Uterus (tissue), 4 donors: ENCODE measurements around the gene KCTD3. TPM values are rescaled to one million over a fixed set of nuclear protein-coding genes. Genes with fewer than 3 reads are reported as not detected.

ENCODE experiments used
- DNase-seq, 2 donors: peaks; one replicate each; pipeline ENCODE4 v3.0.0-alpha.2; 2019 to 2020
- H3K27ac ChIP-seq, 2 donors: fragments of 200-600 bp; sonication (generic); 1 replicate in 1 of 2; 2 replicates in 1 of 2; pipeline ENCODE4 v1.5.1; 2016 to 2018
- H3K27me3 ChIP-seq, 2 donors: fragments of 200-600 bp; sonication (generic); one replicate each; pipeline ENCODE4 v1.5.1; 2018 to 2019; ENCODE audit warnings: control low read depth in 1 of 2
- H3K36me3 ChIP-seq, 2 donors: fragments of 200-600 bp; sonication (generic); one replicate each; pipeline ENCODE4 v1.5.1; 2019; ENCODE audit warnings: control low read depth in 1 of 2
- H3K4me1 ChIP-seq, 2 donors: fragments of 200-600 bp; sonication (generic); one replicate each; pipeline ENCODE4 v1.5.1; 2018 to 2019; ENCODE audit warnings: control low read depth in 1 of 2
- H3K4me3 ChIP-seq, 2 donors: fragments of 200-600 bp; sonication (generic); 1 replicate in 1 of 2; 2 replicates in 1 of 2; pipeline ENCODE4 v1.5.1; 2018 to 2019; ENCODE audit warnings: mild to moderate bottlenecking in 1 of 2
- H3K9me3 ChIP-seq, 2 donors: fragments of 200-600 bp; sonication (generic); one replicate each; pipeline ENCODE4 v1.5.1; 2019; ENCODE audit warnings: control low read depth in 1 of 2
- POLR2A ChIP-seq, 2 donors: fragments of 450-650 bp; IDR thresholded peaks; one replicate each; pipeline ENCODE4 v1.6.1; 2016; ENCODE audit warnings: antibody characterized with exemption in 2 of 2, mild to moderate bottlenecking in 1 of 2, moderate library complexity in 1 of 2
- intact Hi-C: fragments of 100-400 bp; cut with DNase I; formaldehyde crosslinking; loops from one replicate; pipeline ENCODE4 v1.15.1; 2023; ENCODE audit warnings: low total_unique reads
- total RNA-seq, 4 donors: library from RNA; depleted of rRNA in 3 of 4; stranded (reverse); fragments of >200 nt in 3 of 4; gene quantifications; one replicate each; pipeline versions ENCODE4 v1.1.0 to v1.2.4, GENCODE V29; 2014 to 2023
- TF ChIP-seq, protein P1 (sequence below), 4 experiments: fragments of 200-600 bp in 2 of 4; fragments of 450-650 bp in 2 of 4; sonication (generic) in 2 of 4; IDR thresholded peaks; one replicate each; pipeline ENCODE4 v1.5.1; 2016 to 2019; ENCODE audit warnings: antibody characterized with exemption in 4 of 4, mild to moderate bottlenecking in 2 of 4, moderate library complexity in 1 of 4
- donor health status: DM: yes; HTN: yes; CAD: no.

The KCTD3 gene
- total RNA-seq, 4 donors from 2014 or later, result 43.2 to 92.4 (median 53.7) TPM

- intact Hi-C loops, result no loop called here
- Histone ChIP-seq H3K27me3 (no peaks in the 10 kb centered on the region), H3K9me3 (no peaks in the 10 kb centered on the region), H3K36me3 (peaks cover 0 to 4% of the 10 kb centered on the region in 2 donors), H3K27ac (no peak overlapping the region), H3K4me1 (no peaks in the 10 kb centered on the region), H3K4me3 (no peak overlapping the region)
- no peak for DNase-seq
- no peak for TF ChIP-seq POLR2A (IDR thresholded peaks at IDR 0.05)
- TF ChIP-seq, protein P1, sequence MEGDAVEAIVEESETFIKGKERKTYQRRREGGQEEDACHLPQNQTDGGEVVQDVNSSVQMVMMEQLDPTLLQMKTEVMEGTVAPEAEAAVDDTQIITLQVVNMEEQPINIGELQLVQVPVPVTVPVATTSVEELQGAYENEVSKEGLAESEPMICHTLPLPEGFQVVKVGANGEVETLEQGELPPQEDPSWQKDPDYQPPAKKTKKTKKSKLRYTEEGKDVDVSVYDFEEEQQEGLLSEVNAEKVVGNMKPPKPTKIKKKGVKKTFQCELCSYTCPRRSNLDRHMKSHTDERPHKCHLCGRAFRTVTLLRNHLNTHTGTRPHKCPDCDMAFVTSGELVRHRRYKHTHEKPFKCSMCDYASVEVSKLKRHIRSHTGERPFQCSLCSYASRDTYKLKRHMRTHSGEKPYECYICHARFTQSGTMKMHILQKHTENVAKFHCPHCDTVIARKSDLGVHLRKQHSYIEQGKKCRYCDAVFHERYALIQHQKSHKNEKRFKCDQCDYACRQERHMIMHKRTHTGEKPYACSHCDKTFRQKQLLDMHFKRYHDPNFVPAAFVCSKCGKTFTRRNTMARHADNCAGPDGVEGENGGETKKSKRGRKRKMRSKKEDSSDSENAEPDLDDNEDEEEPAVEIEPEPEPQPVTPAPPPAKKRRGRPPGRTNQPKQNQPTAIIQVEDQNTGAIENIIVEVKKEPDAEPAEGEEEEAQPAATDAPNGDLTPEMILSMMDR (IDR thresholded peaks at IDR 0.05), result no peak
Observed at GRCh38 chr1:215607412-215607811, 40.3 kb downstream of the KCTD3 start.

DNA sequence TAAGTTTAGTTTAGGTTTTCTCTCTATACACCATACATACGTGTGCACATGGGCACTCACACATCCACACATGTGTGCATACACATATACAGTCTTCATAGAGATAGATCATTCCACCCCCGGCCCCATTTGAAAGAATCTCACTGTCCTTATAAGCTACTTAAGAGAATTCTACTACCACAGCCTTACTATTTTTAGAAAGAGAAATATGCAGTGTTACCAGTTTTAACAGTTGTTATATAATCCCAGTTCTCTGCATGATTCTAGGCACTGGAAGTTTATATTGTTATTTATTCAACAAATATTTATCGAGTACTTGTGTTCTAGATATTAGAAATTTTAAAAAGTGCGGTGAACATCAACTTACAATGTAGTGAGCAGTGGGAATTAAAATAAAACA, 41.5 kb downstream of the KCTD3 start:
- Histone ChIP-seq H3K27ac (no peak overlapping the region), H3K36me3 (peaks cover 0 to 4% of the 10 kb centered on the region in 2 donors), H3K9me3 (no peaks in the 10 kb centered on the region), H3K4me1 (no peaks in the 10 kb centered on the region), H3K4me3 (no peak overlapping the region), H3K27me3 (no peaks in the 10 kb centered on the region)
- no peak for DNase-seq
- intact Hi-C loops, result no loop called here
- no peak for TF ChIP-seq POLR2A (IDR thresholded peaks at IDR 0.05)
- TF ChIP-seq, protein P1 (IDR thresholded peaks at IDR 0.05), result no peak

DNA sequence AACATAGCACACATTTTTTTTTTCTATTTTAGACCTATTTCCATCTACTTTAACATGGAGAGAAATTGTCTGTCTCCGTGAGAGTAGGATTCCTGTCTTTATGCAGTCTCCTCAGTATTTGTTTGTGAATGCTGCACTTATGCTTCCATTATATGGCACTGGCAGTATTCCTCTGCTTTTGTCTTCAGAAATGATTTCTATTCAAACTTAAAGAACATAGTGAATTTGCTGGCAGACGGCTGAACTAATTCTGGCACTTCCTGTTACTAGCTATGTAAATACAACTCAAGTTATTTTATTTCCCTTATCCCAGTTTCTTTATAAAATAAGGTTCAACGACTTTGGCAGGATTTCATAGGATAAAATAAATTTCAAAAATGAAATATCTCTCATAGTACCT, 45.3 kb downstream of the KCTD3 start:
- TF ChIP-seq, protein P1 (IDR thresholded peaks at IDR 0.05), result no peak
- DNase-seq, result no peak
- H3K9me3 ChIP-seq, result no peaks in the 10 kb centered on the region
- no peak overlapping the region for H3K4me3 ChIP-seq
- H3K36me3 ChIP-seq, result peaks cover 0 to 4% of the 10 kb centered on the region in 2 donors
- H3K27ac ChIP-seq, result no peak overlapping the region
- no peaks in the 10 kb centered on the region for H3K4me1 ChIP-seq
- intact Hi-C loops, result no loop called here
- no peaks in the 10 kb centered on the region for H3K27me3 ChIP-seq

DNA sequence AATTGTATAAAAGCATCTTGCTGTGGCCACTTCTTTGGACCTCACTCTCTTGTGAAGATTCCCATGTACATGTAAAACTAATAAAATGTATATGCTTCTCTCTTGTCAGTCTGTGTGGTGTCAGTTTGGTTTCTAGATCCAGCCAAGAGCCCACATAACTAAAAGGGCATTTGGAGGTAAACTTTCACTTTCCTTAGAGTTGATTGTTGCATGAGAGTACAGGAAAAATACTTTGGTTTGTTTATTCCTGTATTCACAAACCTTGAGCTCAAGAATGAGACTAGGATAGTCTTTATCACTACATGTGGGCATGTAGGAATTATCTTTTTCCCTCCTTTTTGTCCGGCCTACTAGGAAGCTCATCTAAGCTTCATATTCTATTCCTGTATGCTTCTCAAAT, 50.9 kb downstream of the KCTD3 start:
- no peaks in the 10 kb centered on the region for H3K9me3 ChIP-seq
- TF ChIP-seq, protein P1 (IDR thresholded peaks at IDR 0.05), result no peak
- TF ChIP-seq POLR2A (IDR thresholded peaks at IDR 0.05), result no peak
- intact Hi-C loops, result no loop called here
- H3K27ac ChIP-seq, result no peak overlapping the region
- H3K27me3 ChIP-seq, result no peaks in the 10 kb centered on the region
- no peaks in the 10 kb centered on the region for H3K4me1 ChIP-seq
- no peak overlapping the region for H3K4me3 ChIP-seq
- no peaks in the 10 kb centered on the region for H3K36me3 ChIP-seq
- no peak for DNase-seq

DNA sequence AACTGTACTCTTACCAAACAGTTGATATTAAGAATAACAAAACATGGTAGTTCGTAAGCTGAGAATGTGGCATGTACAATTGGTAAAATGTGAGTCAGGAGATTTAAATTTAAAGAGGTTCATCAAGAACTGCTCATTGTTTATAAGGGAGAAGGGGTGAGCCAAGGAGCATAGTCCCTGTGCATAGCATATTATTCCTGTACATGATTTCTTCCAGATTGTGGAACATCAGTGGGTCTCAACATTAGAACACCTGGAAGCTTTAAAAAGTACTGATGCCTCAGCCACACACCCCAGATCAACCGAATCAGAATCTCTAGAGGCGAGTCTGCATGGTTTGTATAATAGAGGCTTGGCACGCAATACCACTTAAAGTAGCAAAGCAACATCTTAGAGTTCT, 56.1 kb downstream of the KCTD3 start:
- no peak overlapping the region for H3K27ac ChIP-seq
- H3K4me1 ChIP-seq, result no peaks in the 10 kb centered on the region
- H3K9me3 ChIP-seq, result no peaks in the 10 kb centered on the region
- no peak overlapping the region for H3K4me3 ChIP-seq
- H3K36me3 ChIP-seq, result no peaks in the 10 kb centered on the region
- intact Hi-C loops, result no loop called here
- TF ChIP-seq, protein P1 (IDR thresholded peaks at IDR 0.05), result no peak
- TF ChIP-seq POLR2A (IDR thresholded peaks at IDR 0.05), result no peak
- no peak for DNase-seq
- H3K27me3 ChIP-seq, result no peaks in the 10 kb centered on the region
